Neutrophil (primary cell): ENCODE measurements around the gene FRMD6.

ENCODE experiments used
- H3K27ac ChIP-seq: fragments of 200-600 bp; sonication (generic); 2 replicates; pipeline ENCODE4 v1.5.1; 2016; ENCODE audit warnings: mild to moderate bottlenecking, moderate library complexity
- H3K27me3 ChIP-seq: fragments of 200-600 bp; sonication (generic); 2 replicates; pipeline ENCODE4 v1.6.0; 2016; ENCODE audit warnings: mild to moderate bottlenecking
- H3K36me3 ChIP-seq: fragments of 200-600 bp; sonication (generic); 2 replicates; pipeline ENCODE4 v1.5.1; 2017
- H3K4me1 ChIP-seq, 2 experiments: fragments of 200-600 bp in 1 of 2; sonication (generic) in 1 of 2; 1 replicate in 1 of 2; 2 replicates in 1 of 2; pipeline versions ENCODE4 v1.5.1 to v1.6.1; 2013 to 2016; ENCODE audit warnings: low read depth in 1 of 2, low read length in 1 of 2, mild to moderate bottlenecking in 1 of 2, moderate library complexity in 1 of 2; ENCODE audit not compliant: control insufficient read depth in 1 of 2, insufficient read depth in 1 of 2
- H3K4me3 ChIP-seq, 2 experiments: fragments of 200-600 bp in 1 of 2; sonication (generic) in 1 of 2; 1 replicate in 1 of 2; 2 replicates in 1 of 2; pipeline ENCODE4 v1.5.1; 2013 to 2016; ENCODE audit warnings: low read depth in 1 of 2, low read length in 1 of 2, mild to moderate bottlenecking in 1 of 2, moderate library complexity in 1 of 2
- H3K9me3 ChIP-seq: fragments of 200-600 bp; sonication (generic); 2 replicates; pipeline ENCODE4 v1.5.1; 2016
- CTCF ChIP-seq: fragments of 200-600 bp; sonication (generic); IDR thresholded peaks from 2 replicates; pipeline ENCODE4 v1.5.1; 2016; ENCODE audit warnings: antibody characterized with exemption

FRMD6 gene

GRCh38 chr14:51692646-51693045 lies 40.9 kb downstream of the FRMD6 start:
- H3K9me3 ChIP-seq = no peaks in the 10 kb centered on the region
- no peak for TF ChIP-seq CTCF
- H3K27ac ChIP-seq = no peak overlapping the region
- H3K4me3 ChIP-seq = no peak overlapping the region
- no peaks in the 10 kb centered on the region for H3K27me3 ChIP-seq
- H3K4me1 ChIP-seq = no peaks in the 10 kb centered on the region
- H3K36me3 ChIP-seq = no peaks in the 10 kb centered on the region

GRCh38 chr14:51697848-51698247 lies 46.1 kb downstream of the FRMD6 start:
- no peaks in the 10 kb centered on the region for H3K4me1 ChIP-seq
- H3K27me3 ChIP-seq = no peaks in the 10 kb centered on the region
- H3K27ac ChIP-seq = no peak overlapping the region
- no peak overlapping the region for H3K4me3 ChIP-seq
- no peak for TF ChIP-seq CTCF
- no peaks in the 10 kb centered on the region for H3K36me3 ChIP-seq
- H3K9me3 ChIP-seq = no peaks in the 10 kb centered on the region

GRCh38 chr14:51701951-51702350 lies 50.2 kb downstream of the FRMD6 start:
- Histone ChIP-seq H3K27me3 (no peaks in the 10 kb centered on the region), H3K4me3 (no peak overlapping the region), H3K27ac (no peak overlapping the region), H3K36me3 (no peaks in the 10 kb centered on the region), H3K9me3 (no peaks in the 10 kb centered on the region), H3K4me1 (no peaks in the 10 kb centered on the region)
- TF ChIP-seq CTCF = no peak

- Histone ChIP-seq H3K4me3 (no peak overlapping the region), H3K4me1 (no peaks in the 10 kb centered on the region), H3K27me3 (no peaks in the 10 kb centered on the region), H3K27ac (no peak overlapping the region), H3K9me3 (no peaks in the 10 kb centered on the region), H3K36me3 (no peaks in the 10 kb centered on the region)
- no peak for TF ChIP-seq CTCF
Observed at GRCh38 chr14:51703787-51704186, 52.1 kb downstream of the FRMD6 start.

GRCh38 chr14:51704545-51704944 lies 52.8 kb downstream of the FRMD6 start:
- TF ChIP-seq CTCF = no peak
- H3K27me3 ChIP-seq = no peaks in the 10 kb centered on the region

GRCh38 chr14:51707327-51707726 lies 55.6 kb downstream of the FRMD6 start:
- no peak overlapping the region for H3K4me3 ChIP-seq
- no peak overlapping the region for H3K27ac ChIP-seq
- H3K36me3 ChIP-seq = no peaks in the 10 kb centered on the region
- H3K9me3 ChIP-seq = no peaks in the 10 kb centered on the region
- TF ChIP-seq CTCF = no peak
- H3K27me3 ChIP-seq = no peaks in the 10 kb centered on the region
- H3K4me1 ChIP-seq = no peaks in the 10 kb centered on the region

More at GRCh38 chr14:51704545-51704944, 52.8 kb downstream of the FRMD6 start:
- Histone ChIP-seq H3K4me3 (no peak overlapping the region), H3K4me1 (no peaks in the 10 kb centered on the region), H3K27ac (no peak overlapping the region), H3K9me3 (no peaks in the 10 kb centered on the region), H3K36me3 (no peaks in the 10 kb centered on the region)
